GM23248 (cell line): Measurements from ENCODE around the gene INS.

ENCODE experiments used
- EZH2 ChIP-seq: fragments of 200-600 bp; sonication (generic); IDR thresholded peaks from 2 replicates; pipeline ENCODE4 v1.6.1; 2018; ENCODE audit warnings: antibody characterized with exemption, mild to moderate bottlenecking; ENCODE audit not compliant: insufficient read depth, poor library complexity, severe bottlenecking
- EZH2phosphoT487 ChIP-seq: fragments of 200-600 bp; sonication (generic); IDR thresholded peaks from 2 replicates; pipeline ENCODE4 v1.6.1; 2018; ENCODE audit warnings: antibody characterized with exemption, moderate library complexity, mild to moderate bottlenecking, low read depth; ENCODE audit not compliant: insufficient read depth

GRCh38 chr11:2202900-2203439 lies 42.0 kb upstream of the INS start:
- TF ChIP-seq EZH2 (no peak), EZH2phosphoT487 (no peak)
